Effector memory CD8-positive, alpha-beta T cell (primary cell): Measurements from ENCODE around the gene IGIP.

Experiments used
- ATAC-seq: fragments of 150-1000 bp; cut with Tn5 transposase; replicated peaks from 2 replicates; pipeline ENCODE4 v1.10.0; 2021; ENCODE audit warnings: mild to moderate bottlenecking, moderate library complexity
- DNase-seq, 3 experiments: peaks; one replicate each; pipeline ENCODE4 v3.0.0; 2021
- H3K27ac Mint-ChIP-seq, 2 donors: one replicate each; pipeline ENCODE4 v1.8.0; 2022; ENCODE audit warnings: mild to moderate bottlenecking in 2 of 2, mixed read lengths in 2 of 2, moderate library complexity in 2 of 2
- H3K27me3 Mint-ChIP-seq, 2 donors: one replicate each; pipeline ENCODE4 v1.8.0; 2022; ENCODE audit warnings: mixed read lengths in 2 of 2
- H3K36me3 Mint-ChIP-seq: one replicate; pipeline ENCODE4 v1.8.0; 2022; ENCODE audit warnings: mild to moderate bottlenecking, moderate library complexity, mixed read lengths; ENCODE audit not compliant: insufficient read depth
- H3K4me1 Mint-ChIP-seq, 2 donors: one replicate each; pipeline ENCODE4 v1.8.0; 2022; ENCODE audit warnings: low read depth in 2 of 2, mixed read lengths in 2 of 2
- H3K4me3 Mint-ChIP-seq, 2 donors: one replicate each; pipeline ENCODE4 v1.8.0; 2022; ENCODE audit warnings: mild to moderate bottlenecking in 2 of 2, mixed read lengths in 2 of 2, moderate library complexity in 2 of 2
- H3K9me3 Mint-ChIP-seq, 2 donors: one replicate each; pipeline ENCODE4 v1.8.0; 2022; ENCODE audit warnings: mixed read lengths in 2 of 2

Gene IGIP

GRCh38 chr5:140113699-140114263 is 12.0 kb upstream of the IGIP start, which contains the start of gene PURA:
PURA (plus strand) TSS chr5:140114109; CDS start chr5:140114182, 73 bp downstream.
- H3K4me1 Mint-ChIP-seq = peaks cover 50 to 61% of the 10 kb centered on the region in 2 donors

DNA sequence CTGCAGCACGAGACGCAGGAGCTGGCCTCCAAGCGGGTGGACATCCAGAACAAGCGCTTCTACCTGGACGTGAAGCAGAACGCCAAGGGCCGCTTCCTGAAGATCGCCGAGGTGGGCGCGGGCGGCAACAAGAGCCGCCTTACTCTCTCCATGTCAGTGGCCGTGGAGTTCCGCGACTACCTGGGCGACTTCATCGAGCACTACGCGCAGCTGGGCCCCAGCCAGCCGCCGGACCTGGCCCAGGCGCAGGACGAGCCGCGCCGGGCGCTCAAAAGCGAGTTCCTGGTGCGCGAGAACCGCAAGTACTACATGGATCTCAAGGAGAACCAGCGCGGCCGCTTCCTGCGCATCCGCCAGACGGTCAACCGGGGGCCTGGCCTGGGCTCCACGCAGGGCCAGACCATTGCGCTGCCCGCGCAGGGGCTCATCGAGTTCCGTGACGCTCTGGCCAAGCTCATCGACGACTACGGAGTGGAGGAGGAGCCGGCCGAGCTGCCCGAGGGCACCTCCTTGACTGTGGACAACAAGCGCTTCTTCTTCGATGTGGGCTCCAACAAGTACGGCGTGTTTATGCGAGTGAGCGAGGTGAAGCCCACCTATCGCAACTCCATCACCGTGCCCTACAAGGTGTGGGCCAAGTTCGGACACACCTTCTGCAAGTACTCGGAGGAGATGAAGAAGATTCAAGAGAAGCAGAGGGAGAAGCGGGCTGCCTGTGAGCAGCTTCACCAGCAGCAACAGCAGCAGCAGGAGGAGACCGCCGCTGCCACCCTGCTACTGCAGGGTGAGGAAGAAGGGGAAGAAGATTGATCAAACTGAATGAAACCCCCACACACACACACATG is 11.2 kb upstream of the IGIP start:
- peak; percentile 17 to 42 (median 24) for DNase-seq
- peaks cover 43 to 53% of the 10 kb centered on the region in 2 donors for H3K4me1 Mint-ChIP-seq
- peak; percentile 8 for ATAC-seq
- peak overlapping the region; percentile 91 to 97 for H3K27ac Mint-ChIP-seq
- no peaks in the 10 kb centered on the region for H3K27me3 Mint-ChIP-seq
- H3K4me3 Mint-ChIP-seq = peak overlapping the region; percentile 88 to 93
- peaks cover 26% of the 10 kb centered on the region for H3K36me3 Mint-ChIP-seq
- H3K9me3 Mint-ChIP-seq = no peaks in the 10 kb centered on the region

More at GRCh38 chr5:140113699-140114263, 12.0 kb upstream of the IGIP start, which contains the start of gene PURA:
- no peaks in the 10 kb centered on the region for H3K27me3 Mint-ChIP-seq
- DNase-seq = peak; percentile 97 to 98 (median 98)
- peak within 1 kb of the TSS; percentile 88 to 93 for H3K4me3 Mint-ChIP-seq
- H3K27ac Mint-ChIP-seq = peak within 1 kb of the TSS; percentile 91 to 97
- H3K9me3 Mint-ChIP-seq = no peaks in the 10 kb centered on the region
- peak; percentile 86 for ATAC-seq
- H3K36me3 Mint-ChIP-seq = peaks cover 28% of the 10 kb centered on the region

DNA sequence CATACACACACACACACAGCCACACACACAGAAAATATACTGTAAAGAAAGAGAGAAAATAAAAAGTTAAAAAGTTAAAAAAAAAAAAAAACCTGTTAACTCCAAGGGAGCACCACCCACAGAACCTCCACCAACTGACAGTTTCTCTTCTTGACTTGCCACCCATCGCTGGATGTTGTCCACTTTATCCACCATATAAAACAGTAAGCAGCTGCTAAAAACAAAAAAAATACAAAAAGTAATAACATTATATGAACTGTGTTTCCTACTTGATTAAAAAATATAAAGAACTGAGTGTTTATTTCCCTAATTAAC is 10.6 kb upstream of the IGIP start:
- peak overlapping the region; percentile 91 to 97 for H3K27ac Mint-ChIP-seq
- ATAC-seq (no peak), DNase-seq (no peak)
- peaks cover 43 to 52% of the 10 kb centered on the region in 2 donors for H3K4me1 Mint-ChIP-seq
- peaks cover 26% of the 10 kb centered on the region for H3K36me3 Mint-ChIP-seq
- peak overlapping the region; percentile 88 to 93 for H3K4me3 Mint-ChIP-seq
- H3K9me3 Mint-ChIP-seq = no peaks in the 10 kb centered on the region
- H3K27me3 Mint-ChIP-seq = no peaks in the 10 kb centered on the region

GRCh38 chr5:140116716-140117115 is 9.0 kb upstream of the IGIP start:
- peak overlapping the region in 1 of 2 donors; percentile 93 for H3K4me3 Mint-ChIP-seq
- no peaks in the 10 kb centered on the region for H3K9me3 Mint-ChIP-seq
- peak overlapping the region in 1 of 2 donors; percentile 63 for H3K27ac Mint-ChIP-seq
- H3K4me1 Mint-ChIP-seq = peaks cover 44 to 53% of the 10 kb centered on the region in 2 donors
- ATAC-seq = no peak
- H3K36me3 Mint-ChIP-seq = peaks cover 26% of the 10 kb centered on the region
- H3K27me3 Mint-ChIP-seq = no peaks in the 10 kb centered on the region
- no peak for DNase-seq

GRCh38 chr5:140117523-140117922 is 8.2 kb upstream of the IGIP start:
- Mint-ChIP-seq H3K27me3 (no peaks in the 10 kb centered on the region), H3K4me3 (no peak overlapping the region), H3K27ac (no peak overlapping the region), H3K9me3 (no peaks in the 10 kb centered on the region), H3K36me3 (peaks cover 26% of the 10 kb centered on the region), H3K4me1 (peaks cover 39 to 48% of the 10 kb centered on the region in 2 donors)
- DNase-seq (no peak), ATAC-seq (no peak)

DNA sequence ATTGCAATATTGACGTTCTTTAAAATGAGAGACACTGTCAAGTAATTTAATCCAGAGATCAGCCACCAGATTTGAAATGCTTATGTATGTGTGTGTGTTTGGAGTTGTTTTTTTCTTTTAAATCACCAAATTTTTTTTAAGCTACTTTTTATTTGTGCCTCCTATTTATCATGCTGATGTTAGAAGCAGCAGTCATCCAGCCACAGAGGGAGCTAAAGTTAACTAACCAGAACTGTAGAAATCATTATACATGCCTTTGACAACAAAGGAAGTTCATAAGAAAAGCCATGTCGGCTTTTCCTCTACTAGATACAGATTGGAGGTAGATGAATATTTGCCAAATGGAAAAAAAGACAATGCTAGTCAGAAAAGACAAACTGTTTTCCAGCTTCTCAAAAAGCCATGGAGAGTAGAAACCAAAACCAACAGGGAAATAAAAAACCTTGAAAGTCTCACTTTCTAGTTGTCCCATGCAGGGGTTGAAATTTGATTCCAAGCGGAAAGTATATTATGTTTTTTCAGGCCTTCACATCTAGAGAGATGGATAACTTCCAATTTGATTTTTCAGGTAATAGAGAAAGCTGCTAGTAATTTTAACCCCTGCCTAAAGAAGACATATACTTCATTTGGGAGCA is 7.3 kb upstream of the IGIP start:
- Mint-ChIP-seq H3K27ac (peak overlapping the region in 1 of 2 donors; percentile 45), H3K27me3 (no peaks in the 10 kb centered on the region), H3K36me3 (peaks cover 18% of the 10 kb centered on the region), H3K4me1 (peaks cover 36 to 52% of the 10 kb centered on the region in 2 donors), H3K4me3 (no peak overlapping the region), H3K9me3 (no peaks in the 10 kb centered on the region)
- DNase-seq (no peak), ATAC-seq (no peak)

DNA sequence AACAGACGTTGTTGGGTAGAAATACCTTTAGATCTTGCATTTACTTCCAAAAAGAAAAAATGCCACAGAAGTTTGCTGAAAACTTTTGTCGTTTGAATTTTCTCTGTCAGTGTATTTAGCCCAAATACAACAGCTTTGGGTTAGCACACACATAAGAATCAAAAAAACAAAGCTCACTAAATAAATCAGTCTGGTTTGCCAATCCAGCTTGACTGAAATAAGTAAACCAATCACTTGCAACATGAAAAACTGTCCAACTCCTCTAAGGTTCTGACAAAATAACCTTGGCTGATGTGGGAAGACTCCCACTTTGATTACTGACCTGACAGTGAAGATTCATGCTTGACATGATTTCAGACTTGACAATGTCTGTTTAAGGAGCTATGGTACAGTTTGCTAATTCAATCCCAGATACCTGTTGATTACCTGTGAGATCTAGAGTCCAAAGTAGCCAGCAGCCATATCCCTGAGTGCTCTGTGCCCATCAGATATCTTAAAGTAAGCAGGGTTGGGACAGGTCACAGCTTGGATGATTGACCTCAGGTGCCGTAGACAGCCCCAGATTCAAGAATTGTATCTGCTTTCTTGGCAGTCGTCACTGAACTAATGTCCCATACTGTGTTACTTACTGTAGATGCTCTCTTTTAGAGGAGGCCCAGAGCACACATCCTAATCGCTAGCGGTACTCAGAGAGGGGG is 727 bp downstream of the IGIP start:
- H3K4me1 Mint-ChIP-seq = peaks cover 14 to 33% of the 10 kb centered on the region in 2 donors
- H3K4me3 Mint-ChIP-seq = no peak overlapping the region
- no peaks in the 10 kb centered on the region for H3K27me3 Mint-ChIP-seq
- ATAC-seq = no peak
- no peak for DNase-seq
- H3K36me3 Mint-ChIP-seq = no peaks in the 10 kb centered on the region
- no peak overlapping the region for H3K27ac Mint-ChIP-seq
- H3K9me3 Mint-ChIP-seq = no peaks in the 10 kb centered on the region

GRCh38 chr5:140128376-140128775 is 2.6 kb downstream of the IGIP start:
- Mint-ChIP-seq H3K27ac (no peak overlapping the region), H3K4me3 (no peak overlapping the region), H3K36me3 (no peaks in the 10 kb centered on the region), H3K9me3 (no peaks in the 10 kb centered on the region), H3K4me1 (peaks cover 19 to 40% of the 10 kb centered on the region in 2 donors), H3K27me3 (no peaks in the 10 kb centered on the region)
- ATAC-seq (no peak), DNase-seq (no peak)

- DNase-seq (no peak), ATAC-seq (peak; percentile 48)
- no peak overlapping the region for H3K27ac Mint-ChIP-seq
- no peaks in the 10 kb centered on the region for H3K36me3 Mint-ChIP-seq
- H3K4me1 Mint-ChIP-seq = peaks cover 33 to 46% of the 10 kb centered on the region in 2 donors
- no peak overlapping the region for H3K4me3 Mint-ChIP-seq
- H3K9me3 Mint-ChIP-seq = no peaks in the 10 kb centered on the region
- H3K27me3 Mint-ChIP-seq = no peaks in the 10 kb centered on the region
These were observed 5.4 kb downstream of the IGIP start for GRCh38 chr5:140130949-140131733.

DNA sequence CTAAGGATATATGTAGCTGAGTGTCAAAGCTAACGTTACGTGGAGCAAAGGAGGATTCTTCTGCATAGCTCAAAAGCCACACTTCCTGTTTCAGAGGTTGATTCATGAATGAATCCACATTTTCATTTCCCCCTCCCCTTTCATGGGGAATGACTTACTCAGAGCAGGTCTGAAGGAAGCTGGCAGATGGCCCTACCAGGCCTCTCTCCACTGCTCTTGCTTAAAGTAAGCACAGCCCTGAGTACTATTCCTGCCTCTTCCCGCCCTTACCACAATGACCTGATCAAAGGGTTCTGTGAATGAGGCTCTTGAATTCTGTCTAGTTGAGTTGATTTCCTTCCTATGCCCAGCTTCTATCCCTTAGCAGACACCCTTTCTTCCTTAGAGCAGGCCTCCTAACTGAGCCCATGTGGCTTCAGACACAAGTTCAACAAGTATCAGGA is 6.3 kb downstream of the IGIP start:
- Mint-ChIP-seq H3K27me3 (no peaks in the 10 kb centered on the region), H3K9me3 (no peaks in the 10 kb centered on the region), H3K4me3 (no peak overlapping the region), H3K27ac (peak overlapping the region; percentile 23 to 70), H3K36me3 (no peaks in the 10 kb centered on the region), H3K4me1 (peaks cover 30 to 46% of the 10 kb centered on the region in 2 donors)
- DNase-seq (no peak), ATAC-seq (peak; percentile 33)

DNA sequence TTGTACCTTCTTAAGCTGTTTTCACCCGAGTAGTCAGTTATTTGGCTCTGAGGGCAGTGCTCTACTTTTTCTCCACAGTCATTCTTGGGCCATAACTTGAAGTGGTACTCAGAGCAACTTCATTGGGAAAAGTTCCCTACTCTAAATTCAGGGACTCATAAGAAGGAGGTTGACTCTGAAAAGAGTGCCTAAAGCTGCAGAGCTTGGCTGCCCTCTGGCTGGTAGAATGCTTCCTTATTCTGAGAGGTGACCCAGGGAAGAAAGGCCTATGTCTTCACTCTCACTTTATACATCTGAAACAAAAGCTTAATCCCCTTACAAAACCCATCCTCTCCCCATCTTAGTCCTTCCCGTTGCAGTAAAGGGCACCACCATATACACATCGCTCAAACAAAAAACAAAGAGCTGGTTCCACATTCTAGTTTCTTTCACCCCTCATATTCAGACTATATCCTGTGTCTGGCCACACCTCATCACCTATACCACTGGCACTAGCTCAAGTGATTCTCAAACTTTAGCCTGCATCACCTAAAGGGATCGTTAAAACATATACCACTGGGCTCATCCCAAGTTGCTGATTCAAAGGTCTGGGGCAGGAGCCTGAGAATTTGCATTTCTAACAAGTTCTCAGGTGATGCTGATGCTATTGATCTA is 7.9 kb downstream of the IGIP start:
- Mint-ChIP-seq H3K4me1 (peaks cover 30 to 54% of the 10 kb centered on the region in 2 donors), H3K9me3 (no peaks in the 10 kb centered on the region), H3K36me3 (no peaks in the 10 kb centered on the region), H3K27me3 (no peaks in the 10 kb centered on the region), H3K4me3 (peak overlapping the region in 1 of 2 donors; percentile 9), H3K27ac (peak overlapping the region in 1 of 2 donors; percentile 1)
- ATAC-seq (no peak), DNase-seq (no peak)

GRCh38 chr5:140134277-140134935 is 8.7 kb downstream of the IGIP start:
- Mint-ChIP-seq H3K36me3 (no peaks in the 10 kb centered on the region), H3K4me3 (no peak overlapping the region), H3K9me3 (no peaks in the 10 kb centered on the region), H3K4me1 (peaks cover 30 to 54% of the 10 kb centered on the region in 2 donors), H3K27ac (peak overlapping the region in 1 of 2 donors; percentile 1), H3K27me3 (no peaks in the 10 kb centered on the region)
- ATAC-seq (no peak), DNase-seq (no peak)
